CD1c-positive myeloid dendritic cell (primary cell): Measurements from ENCODE around the gene ZBP1.

Experiments used
- DNase-seq: peaks from one replicate; pipeline ENCODE4 v3.0.0-alpha.2; 2016; ENCODE audit errors: extremely low spot score

Gene ZBP1

GRCh38 chr20:57618091-57618763, 2.0 kb downstream of the ZBP1 start:
- peak; percentile 48 for DNase-seq

- no peak for DNase-seq
Observed at GRCh38 chr20:57617079-57617795, 3.0 kb downstream of the ZBP1 start.

- DNase-seq: no peak
Observed at GRCh38 chr20:57616143-57616951, 3.9 kb downstream of the ZBP1 start.

GRCh38 chr20:57615445-57615811, 4.8 kb downstream of the ZBP1 start:
- DNase-seq: no peak

- no peak for DNase-seq
Observed at GRCh38 chr20:57614490-57615444, 5.5 kb downstream of the ZBP1 start.

GRCh38 chr20:57613481-57613921, 6.7 kb downstream of the ZBP1 start:
- DNase-seq: no peak

- DNase-seq: no peak
Observed at GRCh38 chr20:57612916-57613315, 7.3 kb downstream of the ZBP1 start.

- no peak for DNase-seq
Observed at GRCh38 chr20:57612436-57612835, 7.8 kb downstream of the ZBP1 start.

GRCh38 chr20:57611586-57612311, 8.5 kb downstream of the ZBP1 start:
- no peak for DNase-seq

GRCh38 chr20:57610261-57610952, 9.8 kb downstream of the ZBP1 start:
- no peak for DNase-seq

GRCh38 chr20:57609842-57610167, 10.4 kb downstream of the ZBP1 start:
- no peak for DNase-seq

- no peak for DNase-seq
Observed at GRCh38 chr20:57609086-57609841, 11.0 kb downstream of the ZBP1 start.

GRCh38 chr20:57608516-57608915, 11.7 kb downstream of the ZBP1 start:
- no peak for DNase-seq

- DNase-seq: no peak
Observed at GRCh38 chr20:57605878-57606277, 14.3 kb downstream of the ZBP1 start.

GRCh38 chr20:57605045-57605444, 15.2 kb downstream of the ZBP1 start:
- no peak for DNase-seq

- no peak for DNase-seq
Observed at GRCh38 chr20:57603120-57603519, 17.1 kb downstream of the ZBP1 start.

- DNase-seq: no peak
Observed at GRCh38 chr20:57601737-57602136, 18.5 kb downstream of the ZBP1 start.

GRCh38 chr20:57601211-57601570, 19.0 kb downstream of the ZBP1 start:
- DNase-seq: no peak

- DNase-seq: no peak
Observed at GRCh38 chr20:57600320-57601210, 19.7 kb downstream of the ZBP1 start.
